HEK293 (cell line): ENCODE measurements around the gene ACTR6.

Source experiments
- HOXC10 ChIP-seq: sonication (generic); formaldehyde crosslinking; IDR thresholded peaks from 2 replicates; pipeline ENCODE4 v1.8.1; 2023; ENCODE audit warnings: mild to moderate bottlenecking, missing genetic modification reagents
- IKZF3 ChIP-seq: fragments of 450-650 bp; IDR thresholded peaks from 2 replicates; pipeline ENCODE4 v1.5.0; 2018; ENCODE audit warnings: missing biosample characterization, mild to moderate bottlenecking, missing genetic modification characterization, moderate library complexity
- OSR2 ChIP-seq: fragments of 450-650 bp; formaldehyde crosslinking; IDR thresholded peaks from 2 replicates; pipeline ENCODE4 v1.5.1; 2016; ENCODE audit warnings: missing biosample characterization, missing genetic modification characterization
- RBAK ChIP-seq: fragments of 450-650 bp; formaldehyde crosslinking; IDR thresholded peaks from 2 replicates; pipeline ENCODE4 v1.5.1; 2016; ENCODE audit warnings: missing biosample characterization, missing genetic modification characterization
- ZBTB1 ChIP-seq: fragments of 450-650 bp; formaldehyde crosslinking; IDR thresholded peaks from 2 replicates; pipeline ENCODE4 v1.5.1; 2016; ENCODE audit warnings: missing biosample characterization, missing genetic modification characterization
- ZBTB17 ChIP-seq: fragments of 450-650 bp; formaldehyde crosslinking; IDR thresholded peaks from 2 replicates; pipeline ENCODE4 v1.5.1; 2016; ENCODE audit warnings: missing biosample characterization, missing genetic modification characterization
- ZFP41 ChIP-seq: fragments of 450-650 bp; formaldehyde crosslinking; IDR thresholded peaks from 2 replicates; pipeline ENCODE4 v1.5.1; 2016; ENCODE audit warnings: missing biosample characterization, missing genetic modification characterization, borderline replicate concordance
- ZIC2 ChIP-seq: fragments of 450-650 bp; formaldehyde crosslinking; IDR thresholded peaks from 2 replicates; pipeline ENCODE4 v1.5.1; 2016; ENCODE audit warnings: missing biosample characterization, missing genetic modification characterization
- ZNF202 ChIP-seq: fragments of 450-650 bp; formaldehyde crosslinking; IDR thresholded peaks from 2 replicates; pipeline ENCODE4 v1.5.1; 2016; ENCODE audit warnings: missing biosample characterization, missing genetic modification characterization, borderline replicate concordance
- ZNF221 ChIP-seq: fragments of 450-650 bp; formaldehyde crosslinking; IDR thresholded peaks from 2 replicates; pipeline ENCODE4 v1.5.1; 2017; ENCODE audit warnings: missing biosample characterization, missing genetic modification characterization, borderline replicate concordance
- ZNF350 ChIP-seq: fragments of 450-650 bp; formaldehyde crosslinking; IDR thresholded peaks from 2 replicates; pipeline ENCODE4 v1.5.0; 2017; ENCODE audit warnings: missing biosample characterization, mild to moderate bottlenecking, missing genetic modification characterization
- ZNF473 ChIP-seq: fragments of 450-650 bp; formaldehyde crosslinking; IDR thresholded peaks from 2 replicates; pipeline ENCODE4 v1.5.1; 2017; ENCODE audit warnings: missing biosample characterization, missing genetic modification characterization
- ZNF521 ChIP-seq: fragments of 450-650 bp; formaldehyde crosslinking; IDR thresholded peaks from 2 replicates; pipeline ENCODE4 v1.5.1; 2017; ENCODE audit warnings: missing biosample characterization, mild to moderate bottlenecking, missing genetic modification characterization
- ZNF544 ChIP-seq: fragments of 450-650 bp; formaldehyde crosslinking; IDR thresholded peaks from 2 replicates; pipeline ENCODE4 v1.5.0; 2017; ENCODE audit warnings: missing biosample characterization, missing genetic modification characterization
- ZNF624 ChIP-seq: fragments of 450-650 bp; formaldehyde crosslinking; IDR thresholded peaks from 2 replicates; pipeline ENCODE4 v1.5.1; 2017; ENCODE audit warnings: missing biosample characterization, missing genetic modification characterization
- ZNF664 ChIP-seq: fragments of 450-650 bp; formaldehyde crosslinking; IDR thresholded peaks from 2 replicates; pipeline ENCODE4 v1.5.1; 2016; ENCODE audit warnings: missing biosample characterization, missing genetic modification characterization
- ZNF707 ChIP-seq: fragments of 450-650 bp; formaldehyde crosslinking; IDR thresholded peaks from 2 replicates; pipeline ENCODE4 v1.5.1; 2016; ENCODE audit warnings: missing biosample characterization, missing genetic modification characterization
- ZNF768 ChIP-seq: fragments of 450-650 bp; formaldehyde crosslinking; IDR thresholded peaks from 2 replicates; pipeline ENCODE4 v1.5.1; 2018; ENCODE audit warnings: missing biosample characterization, mild to moderate bottlenecking, missing genetic modification characterization
- TF ChIP-seq, protein P1 (sequence below): fragments of 450-650 bp; formaldehyde crosslinking; IDR thresholded peaks from 2 replicates; pipeline ENCODE4 v1.5.1; 2016; ENCODE audit warnings: missing biosample characterization, missing genetic modification characterization
- TF ChIP-seq, protein P2 (sequence below): fragments of 450-650 bp; formaldehyde crosslinking; IDR thresholded peaks from 2 replicates; pipeline ENCODE4 v1.5.1; 2016; ENCODE audit warnings: missing biosample characterization, missing genetic modification characterization
- TF ChIP-seq, protein P3 (sequence below): fragments of 450-650 bp; formaldehyde crosslinking; IDR thresholded peaks from 2 replicates; pipeline ENCODE4 v1.5.1; 2016; ENCODE audit warnings: missing biosample characterization, missing genetic modification characterization, borderline replicate concordance
- TF ChIP-seq, protein P4 (sequence below): fragments of 450-650 bp; formaldehyde crosslinking; IDR thresholded peaks from 2 replicates; pipeline ENCODE4 v1.5.1; 2016; ENCODE audit warnings: missing biosample characterization, missing genetic modification characterization, low read depth
- TF ChIP-seq, protein P5 (sequence below): fragments of 450-650 bp; formaldehyde crosslinking; IDR thresholded peaks from 2 replicates; pipeline ENCODE4 v1.5.1; 2017; ENCODE audit warnings: missing biosample characterization, missing genetic modification characterization
- TF ChIP-seq, protein P6 (sequence below): fragments of 450-650 bp; formaldehyde crosslinking; IDR thresholded peaks from 2 replicates; pipeline ENCODE4 v1.5.1; 2016; ENCODE audit warnings: missing biosample characterization, missing genetic modification characterization, low read depth

Gene ACTR6

DNA sequence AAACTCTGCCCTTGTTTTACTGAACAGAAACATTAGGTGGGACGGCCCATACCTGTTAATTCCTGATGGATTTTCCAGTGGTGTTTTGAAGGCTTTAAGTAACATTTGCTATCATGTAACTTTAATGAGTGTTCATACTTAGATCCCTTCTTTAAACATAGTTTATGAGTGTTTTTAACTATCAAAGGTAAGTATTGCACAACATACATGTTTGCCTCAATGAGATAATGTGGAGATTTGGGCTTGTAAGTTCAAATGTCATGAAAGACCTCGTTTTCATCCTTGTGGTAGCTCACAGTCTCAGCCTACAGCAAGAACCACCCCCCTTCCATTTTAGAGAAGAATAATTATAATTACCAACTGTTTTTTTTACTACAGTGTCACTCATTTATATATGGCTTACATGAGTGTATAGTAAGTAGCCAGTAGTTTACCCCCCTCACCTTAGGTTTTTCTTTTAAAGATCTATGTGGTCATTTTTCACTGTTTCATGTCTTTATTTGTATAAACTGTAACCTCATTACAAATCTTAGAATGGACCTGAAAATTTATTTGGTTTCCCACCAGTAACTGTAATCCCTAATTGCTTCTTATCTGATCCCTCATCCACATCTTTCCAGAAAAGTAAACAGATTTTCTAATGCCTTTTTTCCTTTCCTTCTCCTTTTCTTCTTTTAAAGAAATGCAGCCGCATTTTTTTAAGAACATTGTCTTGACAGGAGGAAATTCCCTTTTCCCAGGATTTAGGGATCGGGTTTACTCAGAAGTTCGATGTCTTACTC lies 18.9 kb downstream of the ACTR6 start (continued):
- TF ChIP-seq, protein P1, sequence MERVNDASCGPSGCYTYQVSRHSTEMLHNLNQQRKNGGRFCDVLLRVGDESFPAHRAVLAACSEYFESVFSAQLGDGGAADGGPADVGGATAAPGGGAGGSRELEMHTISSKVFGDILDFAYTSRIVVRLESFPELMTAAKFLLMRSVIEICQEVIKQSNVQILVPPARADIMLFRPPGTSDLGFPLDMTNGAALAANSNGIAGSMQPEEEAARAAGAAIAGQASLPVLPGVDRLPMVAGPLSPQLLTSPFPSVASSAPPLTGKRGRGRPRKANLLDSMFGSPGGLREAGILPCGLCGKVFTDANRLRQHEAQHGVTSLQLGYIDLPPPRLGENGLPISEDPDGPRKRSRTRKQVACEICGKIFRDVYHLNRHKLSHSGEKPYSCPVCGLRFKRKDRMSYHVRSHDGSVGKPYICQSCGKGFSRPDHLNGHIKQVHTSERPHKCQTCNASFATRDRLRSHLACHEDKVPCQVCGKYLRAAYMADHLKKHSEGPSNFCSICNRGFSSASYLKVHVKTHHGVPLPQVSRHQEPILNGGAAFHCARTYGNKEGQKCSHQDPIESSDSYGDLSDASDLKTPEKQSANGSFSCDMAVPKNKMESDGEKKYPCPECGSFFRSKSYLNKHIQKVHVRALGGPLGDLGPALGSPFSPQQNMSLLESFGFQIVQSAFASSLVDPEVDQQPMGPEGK (tag by site-specific recombination), result peak; percentile 9; the same call in 1 of the 2 replicates
- TF ChIP-seq ZIC2, result no peak
- TF ChIP-seq, protein P2, sequence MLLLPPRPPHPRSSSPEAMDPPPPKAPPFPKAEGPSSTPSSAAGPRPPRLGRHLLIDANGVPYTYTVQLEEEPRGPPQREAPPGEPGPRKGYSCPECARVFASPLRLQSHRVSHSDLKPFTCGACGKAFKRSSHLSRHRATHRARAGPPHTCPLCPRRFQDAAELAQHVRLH (tag by site-specific recombination), result no peak
- no peak for TF ChIP-seq ZNF473
- TF ChIP-seq ZNF202, result no peak
- TF ChIP-seq, protein P3, sequence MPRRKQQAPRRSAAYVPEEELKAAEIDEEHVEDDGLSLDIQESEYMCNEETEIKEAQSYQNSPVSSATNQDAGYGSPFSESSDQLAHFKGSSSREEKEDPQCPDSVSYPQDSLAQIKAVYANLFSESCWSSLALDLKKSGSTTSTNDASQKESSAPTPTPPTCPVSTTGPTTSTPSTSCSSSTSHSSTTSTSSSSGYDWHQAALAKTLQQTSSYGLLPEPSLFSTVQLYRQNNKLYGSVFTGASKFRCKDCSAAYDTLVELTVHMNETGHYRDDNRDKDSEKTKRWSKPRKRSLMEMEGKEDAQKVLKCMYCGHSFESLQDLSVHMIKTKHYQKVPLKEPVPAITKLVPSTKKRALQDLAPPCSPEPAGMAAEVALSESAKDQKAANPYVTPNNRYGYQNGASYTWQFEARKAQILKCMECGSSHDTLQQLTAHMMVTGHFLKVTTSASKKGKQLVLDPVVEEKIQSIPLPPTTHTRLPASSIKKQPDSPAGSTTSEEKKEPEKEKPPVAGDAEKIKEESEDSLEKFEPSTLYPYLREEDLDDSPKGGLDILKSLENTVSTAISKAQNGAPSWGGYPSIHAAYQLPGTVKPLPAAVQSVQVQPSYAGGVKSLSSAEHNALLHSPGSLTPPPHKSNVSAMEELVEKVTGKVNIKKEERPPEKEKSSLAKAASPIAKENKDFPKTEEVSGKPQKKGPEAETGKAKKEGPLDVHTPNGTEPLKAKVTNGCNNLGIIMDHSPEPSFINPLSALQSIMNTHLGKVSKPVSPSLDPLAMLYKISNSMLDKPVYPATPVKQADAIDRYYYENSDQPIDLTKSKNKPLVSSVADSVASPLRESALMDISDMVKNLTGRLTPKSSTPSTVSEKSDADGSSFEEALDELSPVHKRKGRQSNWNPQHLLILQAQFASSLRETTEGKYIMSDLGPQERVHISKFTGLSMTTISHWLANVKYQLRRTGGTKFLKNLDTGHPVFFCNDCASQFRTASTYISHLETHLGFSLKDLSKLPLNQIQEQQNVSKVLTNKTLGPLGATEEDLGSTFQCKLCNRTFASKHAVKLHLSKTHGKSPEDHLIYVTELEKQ (tag by site-specific recombination), result no peak; the same call in 1 of the 2 replicates
- no peak for TF ChIP-seq ZFP41 (tag by site-specific recombination)
- TF ChIP-seq ZNF221 (tag by site-specific recombination), result no peak
- no peak for TF ChIP-seq HOXC10
- TF ChIP-seq OSR2 (tag by site-specific recombination), result peak; percentile 91
- no peak for TF ChIP-seq ZNF350 (tag by site-specific recombination)
- TF ChIP-seq ZNF544 (tag by site-specific recombination), result no peak
- peak; percentile 82 for TF ChIP-seq IKZF3 (tag by site-specific recombination)
- TF ChIP-seq RBAK, result no peak
- TF ChIP-seq, protein P4, sequence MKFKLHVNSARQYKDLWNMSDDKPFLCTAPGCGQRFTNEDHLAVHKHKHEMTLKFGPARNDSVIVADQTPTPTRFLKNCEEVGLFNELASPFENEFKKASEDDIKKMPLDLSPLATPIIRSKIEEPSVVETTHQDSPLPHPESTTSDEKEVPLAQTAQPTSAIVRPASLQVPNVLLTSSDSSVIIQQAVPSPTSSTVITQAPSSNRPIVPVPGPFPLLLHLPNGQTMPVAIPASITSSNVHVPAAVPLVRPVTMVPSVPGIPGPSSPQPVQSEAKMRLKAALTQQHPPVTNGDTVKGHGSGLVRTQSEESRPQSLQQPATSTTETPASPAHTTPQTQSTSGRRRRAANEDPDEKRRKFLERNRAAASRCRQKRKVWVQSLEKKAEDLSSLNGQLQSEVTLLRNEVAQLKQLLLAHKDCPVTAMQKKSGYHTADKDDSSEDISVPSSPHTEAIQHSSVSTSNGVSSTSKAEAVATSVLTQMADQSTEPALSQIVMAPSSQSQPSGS (tag by site-specific recombination), result peak; percentile 10; the same call in 1 of the 2 replicates
- TF ChIP-seq ZNF707 (tag by site-specific recombination), result no peak
- no peak; the same call in 1 of the 2 replicates for TF ChIP-seq ZNF664 (tag by site-specific recombination)
- no peak for TF ChIP-seq ZNF624
- TF ChIP-seq ZNF768 (tag by site-specific recombination), result no peak
- TF ChIP-seq, protein P5, sequence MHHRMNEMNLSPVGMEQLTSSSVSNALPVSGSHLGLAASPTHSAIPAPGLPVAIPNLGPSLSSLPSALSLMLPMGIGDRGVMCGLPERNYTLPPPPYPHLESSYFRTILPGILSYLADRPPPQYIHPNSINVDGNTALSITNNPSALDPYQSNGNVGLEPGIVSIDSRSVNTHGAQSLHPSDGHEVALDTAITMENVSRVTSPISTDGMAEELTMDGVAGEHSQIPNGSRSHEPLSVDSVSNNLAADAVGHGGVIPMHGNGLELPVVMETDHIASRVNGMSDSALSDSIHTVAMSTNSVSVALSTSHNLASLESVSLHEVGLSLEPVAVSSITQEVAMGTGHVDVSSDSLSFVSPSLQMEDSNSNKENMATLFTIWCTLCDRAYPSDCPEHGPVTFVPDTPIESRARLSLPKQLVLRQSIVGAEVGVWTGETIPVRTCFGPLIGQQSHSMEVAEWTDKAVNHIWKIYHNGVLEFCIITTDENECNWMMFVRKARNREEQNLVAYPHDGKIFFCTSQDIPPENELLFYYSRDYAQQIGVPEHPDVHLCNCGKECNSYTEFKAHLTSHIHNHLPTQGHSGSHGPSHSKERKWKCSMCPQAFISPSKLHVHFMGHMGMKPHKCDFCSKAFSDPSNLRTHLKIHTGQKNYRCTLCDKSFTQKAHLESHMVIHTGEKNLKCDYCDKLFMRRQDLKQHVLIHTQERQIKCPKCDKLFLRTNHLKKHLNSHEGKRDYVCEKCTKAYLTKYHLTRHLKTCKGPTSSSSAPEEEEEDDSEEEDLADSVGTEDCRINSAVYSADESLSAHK (tag by site-specific recombination), result 0 out of 2 replicates have a peak, but pooled peaks have one; percentile 21
- TF ChIP-seq, protein P6, sequence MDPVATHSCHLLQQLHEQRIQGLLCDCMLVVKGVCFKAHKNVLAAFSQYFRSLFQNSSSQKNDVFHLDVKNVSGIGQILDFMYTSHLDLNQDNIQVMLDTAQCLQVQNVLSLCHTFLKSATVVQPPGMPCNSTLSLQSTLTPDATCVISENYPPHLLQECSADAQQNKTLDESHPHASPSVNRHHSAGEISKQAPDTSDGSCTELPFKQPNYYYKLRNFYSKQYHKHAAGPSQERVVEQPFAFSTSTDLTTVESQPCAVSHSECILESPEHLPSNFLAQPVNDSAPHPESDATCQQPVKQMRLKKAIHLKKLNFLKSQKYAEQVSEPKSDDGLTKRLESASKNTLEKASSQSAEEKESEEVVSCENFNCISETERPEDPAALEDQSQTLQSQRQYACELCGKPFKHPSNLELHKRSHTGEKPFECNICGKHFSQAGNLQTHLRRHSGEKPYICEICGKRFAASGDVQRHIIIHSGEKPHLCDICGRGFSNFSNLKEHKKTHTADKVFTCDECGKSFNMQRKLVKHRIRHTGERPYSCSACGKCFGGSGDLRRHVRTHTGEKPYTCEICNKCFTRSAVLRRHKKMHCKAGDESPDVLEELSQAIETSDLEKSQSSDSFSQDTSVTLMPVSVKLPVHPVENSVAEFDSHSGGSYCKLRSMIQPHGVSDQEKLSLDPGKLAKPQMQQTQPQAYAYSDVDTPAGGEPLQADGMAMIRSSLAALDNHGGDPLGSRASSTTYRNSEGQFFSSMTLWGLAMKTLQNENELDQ, result no peak
- peak; percentile 50; the same call in 1 of the 2 replicates for TF ChIP-seq ZBTB17 (tag by site-specific recombination)
- no peak for TF ChIP-seq ZNF521 (tag by site-specific recombination)
- no peak for TF ChIP-seq ZBTB1 (tag by site-specific recombination)
